ENCODE measurements around the gene ARHGAP6. TPM values are rescaled to one million over a fixed set of nuclear protein-coding genes. Genes with fewer than 3 reads are reported as not detected.

Gene ARHGAP6
- total RNA-seq, 1 experiment from 2014 or later, result 0.50 TPM

DNA sequence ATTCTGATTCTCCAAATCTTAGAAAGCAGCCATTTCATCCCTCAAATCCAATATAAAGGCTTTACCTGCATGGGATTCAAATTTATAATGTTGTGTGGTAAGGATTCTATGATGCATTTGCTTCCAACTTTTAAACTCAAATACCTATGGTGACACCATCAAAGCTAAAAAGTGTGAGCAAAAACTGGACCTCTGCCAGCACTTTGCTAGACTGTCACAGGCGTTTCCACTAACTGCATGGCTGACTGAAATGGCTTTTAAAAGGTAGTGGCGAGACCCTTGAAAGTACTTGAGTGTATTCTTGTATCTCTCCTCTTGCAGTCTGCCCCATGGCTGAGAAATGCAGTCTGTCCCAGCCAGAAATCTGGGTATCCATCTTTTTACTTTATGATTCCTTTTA lies 203.1 kb downstream of the ARHGAP6 start:
- H3K36me3 ChIP-seq (ENCODE audit: control insufficient read depth, insufficient read depth, low read length), result no peaks in the 10 kb centered on the region
- peaks cover 17% of the 10 kb centered on the region for H3K4me1 Mint-ChIP-seq (ENCODE audit: low read depth, unreplicated experiment)
- H3K4me3 Mint-ChIP-seq (ENCODE audit: unreplicated experiment), result no peak overlapping the region
- TF ChIP-seq, protein P1, sequence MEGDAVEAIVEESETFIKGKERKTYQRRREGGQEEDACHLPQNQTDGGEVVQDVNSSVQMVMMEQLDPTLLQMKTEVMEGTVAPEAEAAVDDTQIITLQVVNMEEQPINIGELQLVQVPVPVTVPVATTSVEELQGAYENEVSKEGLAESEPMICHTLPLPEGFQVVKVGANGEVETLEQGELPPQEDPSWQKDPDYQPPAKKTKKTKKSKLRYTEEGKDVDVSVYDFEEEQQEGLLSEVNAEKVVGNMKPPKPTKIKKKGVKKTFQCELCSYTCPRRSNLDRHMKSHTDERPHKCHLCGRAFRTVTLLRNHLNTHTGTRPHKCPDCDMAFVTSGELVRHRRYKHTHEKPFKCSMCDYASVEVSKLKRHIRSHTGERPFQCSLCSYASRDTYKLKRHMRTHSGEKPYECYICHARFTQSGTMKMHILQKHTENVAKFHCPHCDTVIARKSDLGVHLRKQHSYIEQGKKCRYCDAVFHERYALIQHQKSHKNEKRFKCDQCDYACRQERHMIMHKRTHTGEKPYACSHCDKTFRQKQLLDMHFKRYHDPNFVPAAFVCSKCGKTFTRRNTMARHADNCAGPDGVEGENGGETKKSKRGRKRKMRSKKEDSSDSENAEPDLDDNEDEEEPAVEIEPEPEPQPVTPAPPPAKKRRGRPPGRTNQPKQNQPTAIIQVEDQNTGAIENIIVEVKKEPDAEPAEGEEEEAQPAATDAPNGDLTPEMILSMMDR (IDR thresholded peaks at IDR 0.05; ENCODE audit: insufficient read depth in 1 of 2, low read depth in 1 of 2, low read length in 1 of 2, severe bottlenecking in 1 of 2, unreplicated experiment in 1 of 2), result no peak
- BruUV-seq (replicated peaks), result no TSS peak
- peaks cover 10% of the 10 kb centered on the region for H3K9me3 Mint-ChIP-seq (ENCODE audit: unreplicated experiment)
- no peak overlapping the region for H3K4me3 ChIP-seq (ENCODE audit: low read depth, low read length)
- H3K27me3 ChIP-seq (replicated peaks; ENCODE audit: control insufficient read depth, insufficient read depth, low read length), result no peaks in the 10 kb centered on the region
- H3K4me1 ChIP-seq, result peaks cover 44% of the 10 kb centered on the region
- no peak overlapping the region for H3K27ac Mint-ChIP-seq (ENCODE audit: unreplicated experiment)
- no peaks in the 10 kb centered on the region for H3K27me3 Mint-ChIP-seq (ENCODE audit: insufficient read depth, unreplicated experiment)
- intact Hi-C loops (cut with micrococcal nuclease; ENCODE audit: unreplicated experiment), result no loop called here
- ChIA-PET POLR2A (no interaction called here), CTCF (no interaction called here)
- H3K9me3 ChIP-seq, result no peaks in the 10 kb centered on the region
- no peaks in the 10 kb centered on the region for H3K36me3 Mint-ChIP-seq (ENCODE audit: insufficient read depth, unreplicated experiment)
- DNase-seq, result no peak

- Mint-ChIP-seq H3K27me3 (ENCODE audit: insufficient read depth, unreplicated experiment) (no peaks in the 10 kb centered on the region), H3K4me3 (ENCODE audit: unreplicated experiment) (peak overlapping the region; percentile 41), H3K9me3 (ENCODE audit: unreplicated experiment) (peaks cover 10% of the 10 kb centered on the region), H3K4me1 (ENCODE audit: low read depth, unreplicated experiment) (peaks cover 17% of the 10 kb centered on the region), H3K27ac (ENCODE audit: unreplicated experiment) (peak overlapping the region; percentile 83), H3K36me3 (ENCODE audit: insufficient read depth, unreplicated experiment) (no peaks in the 10 kb centered on the region)
- peaks cover 44% of the 10 kb centered on the region for H3K4me1 ChIP-seq
- BruUV-seq (replicated peaks), result no TSS peak
- intact Hi-C loops (cut with micrococcal nuclease; ENCODE audit: unreplicated experiment), result no loop called here
- H3K4me3 ChIP-seq (ENCODE audit: low read depth, low read length), result no peak overlapping the region
- H3K27me3 ChIP-seq (replicated peaks; ENCODE audit: control insufficient read depth, insufficient read depth, low read length), result no peaks in the 10 kb centered on the region
- H3K36me3 ChIP-seq (ENCODE audit: control insufficient read depth, insufficient read depth, low read length), result no peaks in the 10 kb centered on the region
- ChIA-PET CTCF (interaction anchor here (0.8 to 1.6 kb wide), 3 partner anchors 48 to 81 kb away, joined by 3 to 5 read pairs (median 5); no protein-coding TSS in a partner anchor), POLR2A (no interaction called here)
- peak in 1 of 2 experiments; percentile 37 for DNase-seq
- H3K9me3 ChIP-seq, result no peaks in the 10 kb centered on the region
- TF ChIP-seq, protein P1 (IDR thresholded peaks at IDR 0.05; ENCODE audit: insufficient read depth in 1 of 2, low read depth in 1 of 2, low read length in 1 of 2, severe bottlenecking in 1 of 2, unreplicated experiment in 1 of 2), result no peak
Observed at GRCh38 chrX:11462136-11462535, 203.6 kb downstream of the ARHGAP6 start.

- TF ChIP-seq, protein P1 (IDR thresholded peaks at IDR 0.05; ENCODE audit: insufficient read depth in 1 of 2, low read depth in 1 of 2, low read length in 1 of 2, severe bottlenecking in 1 of 2, unreplicated experiment in 1 of 2), result no peak
- H3K9me3 ChIP-seq, result no peaks in the 10 kb centered on the region
- H3K36me3 Mint-ChIP-seq (ENCODE audit: insufficient read depth, unreplicated experiment), result no peaks in the 10 kb centered on the region
- peak overlapping the region; percentile 83 for H3K27ac Mint-ChIP-seq (ENCODE audit: unreplicated experiment)
- peak overlapping the region; percentile 41 for H3K4me3 Mint-ChIP-seq (ENCODE audit: unreplicated experiment)
- H3K9me3 Mint-ChIP-seq (ENCODE audit: unreplicated experiment), result peaks cover 10% of the 10 kb centered on the region
- peak; percentile 63 to 79 for DNase-seq
- BruUV-seq (replicated peaks), result TSS peak; percentile 86
- H3K4me3 ChIP-seq (ENCODE audit: low read depth, low read length), result no peak overlapping the region
- ChIA-PET CTCF (interaction anchor here (0.8 to 1.6 kb wide), 4 partner anchors 48 to 80 kb away, joined by 3 to 5 read pairs (median 4); no protein-coding TSS in a partner anchor), POLR2A (interaction anchor here (0.7 kb wide), 1 partner anchor 76 kb away, joined by 3 read pairs; no protein-coding TSS in a partner anchor)
- H3K4me1 ChIP-seq, result peaks cover 44% of the 10 kb centered on the region
- peaks cover 17% of the 10 kb centered on the region for H3K4me1 Mint-ChIP-seq (ENCODE audit: low read depth, unreplicated experiment)
- no peaks in the 10 kb centered on the region for H3K27me3 Mint-ChIP-seq (ENCODE audit: insufficient read depth, unreplicated experiment)
- intact Hi-C loops (cut with micrococcal nuclease; ENCODE audit: unreplicated experiment), result loop anchor here (1.0 to 2.0 kb wide), 4 partner anchors 49 to 317 kb away; no protein-coding TSS in a partner anchor
- H3K36me3 ChIP-seq (ENCODE audit: control insufficient read depth, insufficient read depth, low read length), result no peaks in the 10 kb centered on the region
- H3K27me3 ChIP-seq (replicated peaks; ENCODE audit: control insufficient read depth, insufficient read depth, low read length), result no peaks in the 10 kb centered on the region
Observed at GRCh38 chrX:11461201-11462001, 204.3 kb downstream of the ARHGAP6 start.
